Sigmoid colon (tissue), 7 donors: ENCODE measurements around the gene CDH13. TPM values are rescaled to one million over a fixed set of nuclear protein-coding genes. Genes with fewer than 3 reads are reported as not detected.

Experiments
- DNase-seq: peaks from one replicate; pipeline ENCODE4 v3.0.0-alpha.2; 2019
- H3K27ac ChIP-seq, 4 donors: fragments of 200-600 bp; sonication (generic); one replicate each; pipeline ENCODE4 v1.5.1; 2016 to 2019; ENCODE audit warnings: mild to moderate bottlenecking in 1 of 4
- H3K27me3 ChIP-seq, 3 donors: fragments of 200-600 bp; sonication (generic); one replicate each; pipeline ENCODE4 v1.5.1; 2019; ENCODE audit warnings: mild to moderate bottlenecking in 1 of 3
- H3K36me3 ChIP-seq, 4 donors: fragments of 200-600 bp; sonication (generic); one replicate each; pipeline ENCODE4 v1.5.1; 2016 to 2019
- H3K4me1 ChIP-seq, 4 donors: fragments of 200-600 bp; sonication (generic); one replicate each; pipeline ENCODE4 v1.5.1; 2017 to 2019
- H3K4me3 ChIP-seq, 4 donors: fragments of 200-600 bp; sonication (generic); one replicate each; pipeline ENCODE4 v1.5.1; 2017 to 2019; ENCODE audit warnings: mild to moderate bottlenecking in 2 of 4, moderate library complexity in 1 of 4
- H3K9me3 ChIP-seq, 4 donors: fragments of 200-600 bp in 3 of 4; sonication (generic) in 3 of 4; one replicate each; pipeline versions ENCODE4 v1.5.1 to v1.6.1; 2013 to 2019
- EP300 ChIP-seq, 4 donors: sonication (generic); formaldehyde crosslinking; IDR thresholded peaks; one replicate each; pipeline ENCODE4 v1.6.1; 2017; ENCODE audit warnings: antibody characterized with exemption in 4 of 4
- POLR2A ChIP-seq, 2 donors: fragments of 450-650 bp; IDR thresholded peaks; one replicate each; pipeline ENCODE4 v1.6.1; 2016; ENCODE audit warnings: antibody characterized with exemption in 2 of 2, mild to moderate bottlenecking in 2 of 2, moderate library complexity in 2 of 2
- POLR2AphosphoS5 ChIP-seq, 4 donors: sonication (generic); formaldehyde crosslinking; IDR thresholded peaks; one replicate each; pipeline ENCODE4 v1.6.1; 2017; ENCODE audit warnings: antibody characterized with exemption in 4 of 4
- WGBS, 2 donors: extraction: QIAGEN DNeasy Blood & Tissue Kit; methylation state at CpG; one replicate each; pipeline ENCODE4 v1.1.7; 2013; 5-methylcytosine and 5-hydroxymethylcytosine counted together
- intact Hi-C: fragments of 100-400 bp; cut with DNase I; formaldehyde crosslinking; loops from one replicate; pipeline ENCODE4 v1.15.1; 2023
- polyA plus RNA-seq, 3 donors: library from polyadenylated mRNA; stranded (reverse); fragments of 200-250 nt; gene quantifications; one replicate each; pipeline ENCODE4 v1.2.3, GENCODE V29; 2013
- total RNA-seq, 4 donors: library from RNA; depleted of rRNA; stranded (reverse); fragments of >200 nt; gene quantifications; one replicate each; pipeline ENCODE4 v1.1.0, GENCODE V29; 2016
- TF ChIP-seq, protein P1 (sequence below), 4 experiments: fragments of 450-650 bp in 3 of 4; fragments of 200-600 bp in 1 of 4; IDR thresholded peaks; one replicate each; pipeline ENCODE4 v1.5.1; 2016 to 2019; ENCODE audit warnings: antibody characterized with exemption in 4 of 4, mild to moderate bottlenecking in 3 of 4, moderate library complexity in 2 of 4
- donor health status: healthy with polysubstance abuse.
- donor health status: Bipolar disorder and iron deficiency.
- donor health status: healthy.

The CDH13 gene
- total and polyA plus RNA-seq, 7 donors = 0.60 to 17.6 (median 11.8) TPM

DNA sequence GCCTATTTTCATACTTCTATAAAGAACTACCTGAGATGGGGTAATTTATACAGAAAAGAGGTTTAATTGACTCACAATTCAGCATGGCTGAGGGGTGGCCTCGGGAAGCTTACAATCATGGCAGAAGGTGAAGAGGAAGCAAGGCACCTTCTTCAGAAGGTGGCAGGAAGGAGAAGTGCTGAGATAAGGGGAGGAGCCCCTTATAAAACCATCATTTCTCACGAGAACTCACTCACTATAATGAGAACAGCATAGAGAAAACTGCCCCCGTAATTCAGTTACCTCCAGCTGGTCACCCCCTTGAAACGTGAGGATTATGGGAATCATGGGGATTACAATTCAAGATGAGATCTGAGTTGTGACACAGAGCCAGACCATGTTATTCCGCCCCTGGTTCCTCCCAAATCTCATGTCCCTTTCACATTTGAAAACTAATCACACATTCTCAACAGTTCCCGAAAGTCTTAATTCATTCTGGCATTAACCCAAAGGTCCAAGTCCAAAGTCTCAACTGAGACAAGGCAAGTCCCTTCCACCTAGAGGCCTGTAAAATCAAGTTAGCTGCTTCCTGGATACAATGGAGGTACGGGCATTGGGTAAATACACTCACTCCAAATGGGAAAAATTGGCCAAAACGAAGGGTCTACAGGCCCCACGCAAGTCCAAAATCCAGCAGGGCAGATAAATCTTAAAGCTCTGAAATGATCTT lies 237.7 kb downstream of the CDH13 start:
- Histone ChIP-seq H3K4me1 (no peaks in the 10 kb centered on the region), H3K27me3 (no peaks in the 10 kb centered on the region), H3K4me3 (no peak overlapping the region), H3K9me3 (no peaks in the 10 kb centered on the region), H3K36me3 (no peaks in the 10 kb centered on the region), H3K27ac (no peak overlapping the region)
- intact Hi-C loops = no loop called here
- WGBS, 2 donors = 35 to 75% methylated on average over 9 of the region's 9 CpGs
- no peak for DNase-seq
- TF ChIP-seq POLR2A (IDR thresholded peaks at IDR 0.05) (no peak), EP300 (IDR thresholded peaks at IDR 0.05) (no peak)

DNA sequence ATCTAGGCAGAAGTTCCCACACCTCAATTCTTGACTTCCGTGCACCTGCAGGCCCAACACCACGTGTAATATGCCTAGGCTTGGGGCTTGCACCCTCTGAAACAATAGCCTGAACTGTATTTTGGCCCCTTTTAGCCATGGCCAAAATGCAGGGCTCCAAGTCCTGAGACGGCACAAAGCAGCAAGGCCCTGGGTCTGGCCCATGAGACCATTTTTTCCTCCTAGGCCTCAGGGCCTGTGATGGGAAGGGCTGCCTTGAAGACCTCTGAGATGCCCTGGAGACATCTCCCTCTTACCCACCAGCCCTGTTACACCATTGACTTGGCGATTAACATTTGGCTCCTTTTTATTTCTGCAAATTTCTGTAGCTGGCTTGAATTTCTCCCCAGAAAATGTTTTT lies 238.6 kb downstream of the CDH13 start:
- H3K4me3 ChIP-seq = no peak overlapping the region
- H3K27ac ChIP-seq = no peak overlapping the region
- H3K9me3 ChIP-seq = no peaks in the 10 kb centered on the region
- WGBS, 2 donors = 78 to 83% methylated on average over 4 of the region's 4 CpGs
- H3K27me3 ChIP-seq = no peaks in the 10 kb centered on the region
- TF ChIP-seq EP300 (IDR thresholded peaks at IDR 0.05) (no peak), POLR2AphosphoS5 (IDR thresholded peaks at IDR 0.05) (no peak), POLR2A (IDR thresholded peaks at IDR 0.05) (no peak)
- TF ChIP-seq, protein P1, sequence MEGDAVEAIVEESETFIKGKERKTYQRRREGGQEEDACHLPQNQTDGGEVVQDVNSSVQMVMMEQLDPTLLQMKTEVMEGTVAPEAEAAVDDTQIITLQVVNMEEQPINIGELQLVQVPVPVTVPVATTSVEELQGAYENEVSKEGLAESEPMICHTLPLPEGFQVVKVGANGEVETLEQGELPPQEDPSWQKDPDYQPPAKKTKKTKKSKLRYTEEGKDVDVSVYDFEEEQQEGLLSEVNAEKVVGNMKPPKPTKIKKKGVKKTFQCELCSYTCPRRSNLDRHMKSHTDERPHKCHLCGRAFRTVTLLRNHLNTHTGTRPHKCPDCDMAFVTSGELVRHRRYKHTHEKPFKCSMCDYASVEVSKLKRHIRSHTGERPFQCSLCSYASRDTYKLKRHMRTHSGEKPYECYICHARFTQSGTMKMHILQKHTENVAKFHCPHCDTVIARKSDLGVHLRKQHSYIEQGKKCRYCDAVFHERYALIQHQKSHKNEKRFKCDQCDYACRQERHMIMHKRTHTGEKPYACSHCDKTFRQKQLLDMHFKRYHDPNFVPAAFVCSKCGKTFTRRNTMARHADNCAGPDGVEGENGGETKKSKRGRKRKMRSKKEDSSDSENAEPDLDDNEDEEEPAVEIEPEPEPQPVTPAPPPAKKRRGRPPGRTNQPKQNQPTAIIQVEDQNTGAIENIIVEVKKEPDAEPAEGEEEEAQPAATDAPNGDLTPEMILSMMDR (IDR thresholded peaks at IDR 0.05) = no peak
- H3K4me1 ChIP-seq = no peaks in the 10 kb centered on the region
- intact Hi-C loops = no loop called here
- H3K36me3 ChIP-seq = no peaks in the 10 kb centered on the region
- no peak for DNase-seq

DNA sequence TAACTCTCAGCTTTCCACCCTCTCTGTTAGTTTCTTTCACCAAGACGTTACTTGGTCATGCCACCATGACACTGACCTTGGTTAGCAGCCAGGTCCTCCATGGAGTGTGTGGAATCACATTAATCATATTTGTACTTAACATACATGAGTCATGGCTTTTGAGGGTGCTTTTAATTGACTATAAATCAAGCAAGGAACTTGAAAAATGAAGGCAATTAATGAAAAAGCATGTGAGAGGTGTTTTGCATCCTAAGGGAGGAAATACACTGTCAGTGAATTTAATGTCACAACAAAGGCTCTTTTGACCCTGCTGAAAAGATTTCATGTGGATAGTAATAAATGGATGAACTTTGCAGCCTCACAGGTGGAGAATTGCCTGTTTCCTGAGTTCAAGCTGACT lies 240.7 kb downstream of the CDH13 start:
- Histone ChIP-seq H3K4me3 (no peak overlapping the region), H3K27ac (no peak overlapping the region), H3K4me1 (no peaks in the 10 kb centered on the region), H3K36me3 (no peaks in the 10 kb centered on the region), H3K9me3 (no peaks in the 10 kb centered on the region), H3K27me3 (no peaks in the 10 kb centered on the region)
- no peak for DNase-seq
- 74 to 81% methylated on average over 1 of the region's 1 CpG for WGBS, 2 donors
- intact Hi-C loops = no loop called here
- TF ChIP-seq EP300 (IDR thresholded peaks at IDR 0.05) (no peak), POLR2A (IDR thresholded peaks at IDR 0.05) (no peak), POLR2AphosphoS5 (IDR thresholded peaks at IDR 0.05) (no peak)
- TF ChIP-seq, protein P1 (IDR thresholded peaks at IDR 0.05) = no peak

DNA sequence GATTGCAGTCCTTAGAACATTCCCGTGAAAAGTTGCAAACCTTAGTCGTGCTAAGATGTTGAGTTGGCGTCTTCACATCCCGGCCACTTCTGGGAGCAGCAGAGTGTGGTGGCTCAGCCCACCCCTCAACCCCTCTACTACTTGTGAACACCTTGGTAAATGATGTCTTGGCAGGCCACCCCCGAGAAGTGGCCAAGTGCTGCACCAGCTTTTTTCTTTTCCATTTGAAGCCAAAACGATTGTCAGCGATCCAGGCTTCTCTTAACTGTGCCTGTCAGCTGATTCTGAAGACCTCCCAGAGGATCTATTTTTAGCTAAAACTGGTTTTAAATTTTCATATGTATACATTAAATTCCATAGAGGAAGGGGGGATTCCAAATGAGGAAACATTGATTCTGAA lies 247.5 kb downstream of the CDH13 start:
- TF ChIP-seq POLR2AphosphoS5 (IDR thresholded peaks at IDR 0.05) (no peak), EP300 (IDR thresholded peaks at IDR 0.05) (no peak), POLR2A (IDR thresholded peaks at IDR 0.05) (no peak)
- TF ChIP-seq, protein P1 (IDR thresholded peaks at IDR 0.05) = no peak
- H3K4me1 ChIP-seq = peaks cover 0 to 33% (median 16%) of the 10 kb centered on the region in 4 donors
- intact Hi-C loops = no loop called here
- H3K27ac ChIP-seq = no peak overlapping the region
- no peak overlapping the region for H3K4me3 ChIP-seq
- no peak for DNase-seq
- H3K9me3 ChIP-seq = no peaks in the 10 kb centered on the region
- H3K27me3 ChIP-seq = no peaks in the 10 kb centered on the region
- no peaks in the 10 kb centered on the region for H3K36me3 ChIP-seq
- WGBS, 2 donors = 62 to 73% methylated on average over 7 of the region's 7 CpGs

DNA sequence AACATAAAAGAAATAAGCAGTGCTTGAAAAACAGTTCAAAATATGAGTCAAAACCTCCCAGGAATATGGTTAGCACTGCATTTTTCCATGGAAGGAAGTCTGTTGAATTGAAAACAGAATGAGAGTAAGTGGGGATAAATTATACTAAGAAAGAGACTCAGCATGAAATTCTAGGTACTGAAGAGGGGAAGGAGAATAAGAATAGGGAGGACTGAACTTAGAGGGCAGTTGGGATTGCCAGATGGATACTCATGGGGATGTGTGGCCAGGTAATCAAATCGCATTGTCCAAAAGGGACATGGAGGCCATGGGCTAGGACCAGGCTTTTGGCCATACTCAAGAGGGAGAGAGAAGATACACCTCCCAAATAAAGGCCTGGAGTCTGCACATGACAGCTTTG lies 247.9 kb downstream of the CDH13 start:
- intact Hi-C loops = no loop called here
- Histone ChIP-seq H3K4me3 (no peak overlapping the region), H3K27me3 (no peaks in the 10 kb centered on the region), H3K27ac (no peak overlapping the region), H3K4me1 (peaks cover 0 to 33% (median 16%) of the 10 kb centered on the region in 4 donors), H3K9me3 (no peaks in the 10 kb centered on the region), H3K36me3 (no peaks in the 10 kb centered on the region)
- DNase-seq = no peak
- TF ChIP-seq POLR2AphosphoS5 (IDR thresholded peaks at IDR 0.05) = no peak
- TF ChIP-seq POLR2A (IDR thresholded peaks at IDR 0.05) = no peak
- TF ChIP-seq, protein P1 (IDR thresholded peaks at IDR 0.05) = no peak
- no peak for TF ChIP-seq EP300 (IDR thresholded peaks at IDR 0.05)
- WGBS, 2 donors = 88 to 96% methylated on average over 1 of the region's 1 CpG
